Body of pancreas (tissue), 4 donors: Measurements from ENCODE around the gene ATP2B2. TPM values are rescaled to one million over a fixed set of nuclear protein-coding genes. Genes with fewer than 3 reads are reported as not detected.

Experiments
- ATAC-seq: fragments of 150-250 bp; one replicate; pipeline ENCODE4 v1.9.1; 2016
- DNase-seq, 4 donors: peaks; one replicate each; pipeline ENCODE4 v3.0.0-alpha.2; 2019
- H3K27ac ChIP-seq, 4 donors: fragments of 200-600 bp; sonication (generic); 1 replicate in 3 of 4; 2 replicates in 1 of 4; pipeline versions ENCODE4 v1.5.1 to v1.6.1; 2016 to 2019; ENCODE audit warnings: mild to moderate bottlenecking in 1 of 4, mixed read lengths in 1 of 4, moderate library complexity in 1 of 4
- H3K27me3 ChIP-seq, 2 donors: fragments of 200-600 bp; sonication (generic); one replicate each; pipeline ENCODE4 v1.6.0; 2016; ENCODE audit warnings: mild to moderate bottlenecking in 1 of 2
- H3K36me3 ChIP-seq, 2 donors: fragments of 200-600 bp; sonication (generic); replicated peaks in 1 of 2; 2 replicates each; pipeline ENCODE4 v1.5.1; 2016; ENCODE audit warnings: low read depth in 2 of 2; ENCODE audit not compliant: insufficient read depth in 1 of 2
- H3K4me1 ChIP-seq: fragments of 200-600 bp; sonication (generic); one replicate; pipeline ENCODE4 v1.6.0; 2016
- H3K4me3 ChIP-seq, 2 donors: fragments of 200-600 bp; sonication (generic); 1 replicate in 1 of 2; 2 replicates in 1 of 2; pipeline ENCODE4 v1.5.1; 2016 to 2019
- H3K9me3 ChIP-seq, 3 donors: fragments of 200-600 bp; sonication (generic); 1 replicate in 2 of 3; 2 replicates in 1 of 3; pipeline ENCODE4 v1.5.1; 2016
- POLR2A ChIP-seq, 3 donors: fragments of 450-650 bp; IDR thresholded peaks; one replicate each; pipeline ENCODE4 v1.6.1; 2016; ENCODE audit warnings: antibody characterized with exemption in 3 of 3, mild to moderate bottlenecking in 2 of 3
- WGBS, 2 donors: methylation state at CpG; one replicate each; pipeline ENCODE4 v1.1.5; 2017; 5-methylcytosine and 5-hydroxymethylcytosine counted together
- intact Hi-C: fragments of 100-400 bp; cut with DNase I; formaldehyde crosslinking; loops from one replicate; pipeline ENCODE4 v1.15.1; 2023
- total RNA-seq, 2 donors: library from RNA; depleted of rRNA; stranded (reverse); fragments of >200 nt; gene quantifications; one replicate each; pipeline ENCODE4 v1.1.0, GENCODE V29; 2016
- TF ChIP-seq, protein P1 (sequence below), 7 experiments: fragments of 450-650 bp in 4 of 7; fragments of 200-600 bp in 3 of 7; sonication (generic) in 3 of 7; IDR thresholded peaks; one replicate each; pipeline ENCODE4 v1.5.1; 2016 to 2019; ENCODE audit warnings: antibody characterized with exemption in 7 of 7

ATP2B2 gene
- total RNA-seq, 2 donors from 2014 or later: 0.52 TPM; not detected in 1

GRCh38 chr3:10284496-10284895 is 220.9 kb downstream of the ATP2B2 start:
- 73 to 92% methylated on average over 5 to 9 of the region's 9 CpGs for WGBS, 2 donors
- Histone ChIP-seq H3K9me3 (no peaks in the 10 kb centered on the region), H3K4me3 (no peak overlapping the region), H3K36me3 (peaks cover 6 to 11% of the 10 kb centered on the region in 2 donors), H3K27me3 (no peaks in the 10 kb centered on the region), H3K27ac (no peak overlapping the region), H3K4me1 (peaks cover 10% of the 10 kb centered on the region)
- intact Hi-C loops: no loop called here
- no peak for ATAC-seq
- TF ChIP-seq, protein P1, sequence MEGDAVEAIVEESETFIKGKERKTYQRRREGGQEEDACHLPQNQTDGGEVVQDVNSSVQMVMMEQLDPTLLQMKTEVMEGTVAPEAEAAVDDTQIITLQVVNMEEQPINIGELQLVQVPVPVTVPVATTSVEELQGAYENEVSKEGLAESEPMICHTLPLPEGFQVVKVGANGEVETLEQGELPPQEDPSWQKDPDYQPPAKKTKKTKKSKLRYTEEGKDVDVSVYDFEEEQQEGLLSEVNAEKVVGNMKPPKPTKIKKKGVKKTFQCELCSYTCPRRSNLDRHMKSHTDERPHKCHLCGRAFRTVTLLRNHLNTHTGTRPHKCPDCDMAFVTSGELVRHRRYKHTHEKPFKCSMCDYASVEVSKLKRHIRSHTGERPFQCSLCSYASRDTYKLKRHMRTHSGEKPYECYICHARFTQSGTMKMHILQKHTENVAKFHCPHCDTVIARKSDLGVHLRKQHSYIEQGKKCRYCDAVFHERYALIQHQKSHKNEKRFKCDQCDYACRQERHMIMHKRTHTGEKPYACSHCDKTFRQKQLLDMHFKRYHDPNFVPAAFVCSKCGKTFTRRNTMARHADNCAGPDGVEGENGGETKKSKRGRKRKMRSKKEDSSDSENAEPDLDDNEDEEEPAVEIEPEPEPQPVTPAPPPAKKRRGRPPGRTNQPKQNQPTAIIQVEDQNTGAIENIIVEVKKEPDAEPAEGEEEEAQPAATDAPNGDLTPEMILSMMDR (IDR thresholded peaks at IDR 0.05): no peak
- DNase-seq: no peak

DNA sequence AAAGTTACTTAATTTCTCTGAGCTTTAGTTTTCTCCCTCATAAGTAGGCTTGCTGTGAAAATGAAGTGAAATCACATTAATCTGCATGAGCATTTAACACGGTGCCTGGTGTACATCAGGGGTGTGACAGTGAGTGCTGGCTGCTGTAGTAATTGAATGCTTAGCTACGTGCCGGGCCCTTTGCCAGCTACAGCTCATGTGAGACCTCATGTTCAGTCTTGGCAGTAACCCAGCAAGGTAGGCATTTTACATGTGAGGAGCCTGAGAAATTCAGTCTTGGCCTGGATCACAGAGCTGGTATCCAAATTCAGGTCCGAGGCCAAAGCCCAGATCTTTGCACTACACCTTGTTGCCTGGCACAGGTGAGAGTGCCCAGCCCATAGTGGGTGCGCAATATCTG is 221.7 kb downstream of the ATP2B2 start:
- Histone ChIP-seq H3K36me3 (peaks cover 6 to 14% of the 10 kb centered on the region in 2 donors), H3K4me1 (peaks cover 10% of the 10 kb centered on the region), H3K27ac (no peak overlapping the region), H3K4me3 (no peak overlapping the region), H3K27me3 (no peaks in the 10 kb centered on the region), H3K9me3 (no peaks in the 10 kb centered on the region)
- WGBS, 2 donors: 34 to 57% methylated on average over 3 to 5 of the region's 5 CpGs
- intact Hi-C loops: no loop called here
- TF ChIP-seq, protein P1 (IDR thresholded peaks at IDR 0.05): no peak
- TF ChIP-seq POLR2A (IDR thresholded peaks at IDR 0.05): no peak
- peak; percentile 72 to 92 (median 90) for DNase-seq
- peak; percentile 61 for ATAC-seq

- 89 to 92% methylated on average over 5 of the region's 5 CpGs for WGBS, 2 donors
- TF ChIP-seq POLR2A (IDR thresholded peaks at IDR 0.05): no peak
- TF ChIP-seq, protein P1 (IDR thresholded peaks at IDR 0.05): no peak
- intact Hi-C loops: no loop called here
- ATAC-seq (no peak), DNase-seq (no peak)
- Histone ChIP-seq H3K36me3 (peaks cover 6 to 19% of the 10 kb centered on the region in 2 donors), H3K4me1 (peaks cover 10% of the 10 kb centered on the region), H3K4me3 (no peak overlapping the region), H3K27me3 (no peaks in the 10 kb centered on the region), H3K27ac (no peak overlapping the region), H3K9me3 (no peaks in the 10 kb centered on the region)
Observed at GRCh38 chr3:10281951-10282350, 223.4 kb downstream of the ATP2B2 start.

- H3K9me3 ChIP-seq: no peaks in the 10 kb centered on the region
- peaks cover 10% of the 10 kb centered on the region for H3K4me1 ChIP-seq
- H3K4me3 ChIP-seq: no peak overlapping the region
- ATAC-seq (no peak), DNase-seq (no peak)
- H3K27me3 ChIP-seq: no peaks in the 10 kb centered on the region
- intact Hi-C loops: no loop called here
- TF ChIP-seq, protein P1 (IDR thresholded peaks at IDR 0.05): no peak
- no peak for TF ChIP-seq POLR2A (IDR thresholded peaks at IDR 0.05)
- no peak overlapping the region for H3K27ac ChIP-seq
- 88 to 93% methylated on average over 6 of the region's 6 CpGs for WGBS, 2 donors
- H3K36me3 ChIP-seq: peaks cover 6 to 19% of the 10 kb centered on the region in 2 donors
Observed at GRCh38 chr3:10280571-10280970, 224.8 kb downstream of the ATP2B2 start.

GRCh38 chr3:10280177-10280529 is 225.2 kb downstream of the ATP2B2 start:
- no peaks in the 10 kb centered on the region for H3K9me3 ChIP-seq
- H3K4me3 ChIP-seq: no peak overlapping the region
- 81 to 82% methylated on average over 5 of the region's 5 CpGs for WGBS, 2 donors
- intact Hi-C loops: no loop called here
- TF ChIP-seq, protein P1 (IDR thresholded peaks at IDR 0.05): no peak
- no peak for ATAC-seq
- DNase-seq: no peak
- peaks cover 13% of the 10 kb centered on the region for H3K4me1 ChIP-seq
- H3K27me3 ChIP-seq: no peaks in the 10 kb centered on the region
- no peak overlapping the region for H3K27ac ChIP-seq
- H3K36me3 ChIP-seq: peaks cover 6 to 19% of the 10 kb centered on the region in 2 donors
